ENCODE data around the gene OGFOD1.
"Not testable (repeated sequence)": the region's sequence is repeated elsewhere in the genome, so short reads cannot be mapped to it uniquely, and the experiment has no call there.

The OGFOD1 gene

DNA sequence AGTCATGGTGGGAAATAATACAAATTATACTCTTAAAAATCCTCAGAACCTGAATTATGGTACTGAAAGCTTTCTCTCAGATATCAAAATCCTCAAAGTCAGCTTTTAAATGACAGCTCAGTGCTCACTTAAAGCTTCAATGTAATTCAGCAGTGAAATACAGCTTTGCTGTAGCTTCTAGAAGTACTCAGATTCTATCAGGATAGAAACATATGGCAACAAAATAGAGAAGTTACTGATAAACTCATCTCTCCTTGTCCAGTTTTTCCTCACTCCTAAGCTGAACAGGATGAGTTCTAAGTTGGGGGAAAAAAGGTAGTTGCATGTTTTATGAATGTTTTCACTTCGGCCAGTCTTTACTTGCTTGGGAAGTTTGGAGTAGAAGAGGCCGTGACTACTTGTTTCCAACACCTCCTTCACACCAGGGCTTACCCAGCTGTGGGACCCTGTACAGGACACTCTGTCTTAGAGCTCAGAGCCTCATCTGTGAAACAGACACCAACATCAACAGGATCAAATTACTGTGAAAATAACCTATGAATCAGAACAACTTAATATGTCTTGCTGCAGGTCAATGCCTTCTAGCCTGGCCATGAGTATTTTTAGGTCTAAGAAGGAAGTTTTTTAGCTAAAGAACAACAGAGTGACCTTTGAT is 30.2 kb downstream of the OGFOD1 start:
- no peak for DNase-seq

DNA sequence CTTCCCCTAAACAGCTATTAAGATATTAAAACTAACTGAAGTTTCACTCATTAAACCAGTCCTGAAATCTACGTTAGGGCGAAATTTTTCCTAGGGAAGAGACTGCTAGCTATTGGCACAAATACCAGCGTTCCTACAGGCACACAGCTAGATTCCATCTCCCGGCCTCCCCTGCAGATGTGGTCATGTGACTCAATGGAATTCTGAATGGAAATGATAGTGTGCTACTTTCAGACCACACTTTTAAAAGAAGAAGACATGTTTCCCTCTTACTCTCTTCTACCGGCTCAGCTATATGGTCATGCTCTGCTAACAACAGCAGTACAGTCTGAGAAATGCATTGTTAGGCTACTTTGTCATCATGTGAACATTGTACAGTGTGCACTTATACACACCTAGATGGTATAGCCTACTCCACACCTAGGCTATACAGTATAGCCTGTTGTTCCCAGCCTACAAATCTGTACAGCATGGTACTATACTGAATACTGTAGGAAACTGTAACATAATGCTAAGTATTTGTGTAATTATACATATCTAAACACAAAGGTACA is 31.4 kb downstream of the OGFOD1 start:
- DNase-seq = no peak

DNA sequence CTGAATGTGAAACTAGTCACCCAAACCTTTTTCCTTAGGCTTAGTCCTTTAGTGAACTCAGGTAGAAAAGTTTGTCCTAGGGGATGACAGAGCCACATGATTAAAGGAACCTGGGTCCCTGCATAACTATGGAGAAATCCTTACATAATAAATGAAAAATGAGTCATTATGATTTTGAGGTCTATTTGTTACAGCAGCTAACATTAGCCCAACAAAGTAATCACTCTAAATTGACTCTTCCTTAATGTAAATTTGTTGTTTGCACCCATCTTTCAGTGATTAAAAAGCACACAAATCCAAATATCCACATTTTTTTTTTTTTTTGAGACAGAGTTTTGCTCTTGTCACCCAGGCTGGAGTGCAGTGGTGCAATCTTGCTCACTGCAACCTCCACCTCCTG is 32.0 kb downstream of the OGFOD1 start:
- no peak for DNase-seq

DNA sequence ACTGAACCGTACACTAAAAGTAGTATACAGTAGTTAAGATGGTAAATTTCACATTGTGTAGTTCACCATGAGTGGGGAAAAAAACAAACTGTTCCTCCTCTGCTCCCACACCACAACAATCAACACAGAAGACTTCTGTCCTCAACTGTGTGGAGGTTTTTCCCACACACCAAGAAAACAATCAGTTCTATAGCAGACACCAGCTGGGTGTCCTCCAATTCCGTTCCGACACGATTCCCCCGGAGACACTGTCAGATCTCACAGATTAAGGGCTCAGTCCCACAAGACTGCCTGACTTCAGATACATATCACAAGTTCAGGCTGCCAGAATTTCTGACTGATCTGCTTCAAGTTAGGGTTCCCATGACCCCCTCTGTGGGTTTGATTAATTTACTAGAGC is 36.7 kb downstream of the OGFOD1 start:
- DNase-seq = no peak

DNA sequence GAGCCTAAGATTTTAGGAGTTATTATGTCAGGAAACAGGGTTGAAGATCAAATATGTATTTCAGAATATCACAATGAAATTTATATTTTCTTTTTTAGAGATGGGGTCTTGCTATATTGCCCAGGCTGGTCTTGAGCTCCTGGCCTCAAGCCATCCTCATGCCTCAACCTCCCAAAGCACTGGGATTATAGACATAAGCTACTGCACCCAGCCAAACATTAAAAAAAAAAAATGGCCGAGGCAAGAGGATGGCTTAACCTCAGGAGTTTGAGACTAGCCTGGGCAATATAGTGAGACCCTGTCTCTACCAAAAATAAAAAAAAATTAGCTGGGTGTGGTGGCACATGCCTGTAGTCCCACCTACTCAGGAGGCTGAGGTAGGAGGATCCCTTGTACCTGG is 37.5 kb downstream of the OGFOD1 start:
- DNase-seq = not testable (repeated sequence)

DNA sequence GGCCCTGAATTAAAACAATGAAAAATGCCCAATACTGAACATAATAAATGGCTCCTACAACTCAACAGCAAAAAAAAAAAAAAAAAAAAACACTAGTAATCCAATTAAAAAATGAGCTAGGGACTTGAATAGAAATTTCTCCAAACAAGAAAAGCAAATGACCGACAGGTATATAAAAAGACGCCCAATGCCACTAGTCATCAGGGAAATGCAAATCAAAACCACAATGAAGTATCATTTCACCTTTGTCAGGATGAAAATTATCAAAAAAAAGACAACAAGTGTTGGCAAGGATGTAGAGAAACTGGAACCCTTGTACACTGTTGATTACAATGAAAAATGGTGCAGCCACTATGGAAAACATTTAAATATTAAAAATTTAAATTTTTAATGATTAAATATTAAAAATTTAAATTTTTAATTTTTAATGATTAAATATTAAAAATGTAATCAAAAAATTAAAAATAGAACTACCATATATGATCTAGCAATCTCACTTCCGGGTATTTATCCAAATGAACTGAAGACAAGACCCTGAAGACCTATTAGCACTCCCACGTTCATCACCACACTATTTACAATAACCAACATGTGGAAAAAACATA is 40.4 kb downstream of the OGFOD1 start:
- DNase-seq = no peak

DNA sequence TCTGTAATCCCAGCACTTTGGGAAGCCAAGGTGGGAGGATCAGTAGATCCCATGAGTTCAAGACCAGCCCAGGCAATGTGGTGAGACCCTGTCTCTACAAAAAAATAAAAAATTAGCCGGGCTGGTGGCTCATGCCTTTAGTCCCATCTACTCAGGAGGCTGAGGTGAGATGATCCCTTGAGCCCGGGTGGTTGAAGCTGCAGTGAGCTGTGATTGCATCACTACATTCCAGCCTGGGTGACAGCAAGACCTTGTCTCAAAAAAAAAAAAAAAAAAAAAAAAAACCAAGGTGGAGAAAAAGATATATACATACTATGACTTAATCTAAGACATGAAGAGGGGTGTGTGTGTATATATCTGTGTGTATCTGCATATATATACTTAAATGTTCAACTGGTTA is 41.8 kb downstream of the OGFOD1 start:
- DNase-seq = no peak

DNA sequence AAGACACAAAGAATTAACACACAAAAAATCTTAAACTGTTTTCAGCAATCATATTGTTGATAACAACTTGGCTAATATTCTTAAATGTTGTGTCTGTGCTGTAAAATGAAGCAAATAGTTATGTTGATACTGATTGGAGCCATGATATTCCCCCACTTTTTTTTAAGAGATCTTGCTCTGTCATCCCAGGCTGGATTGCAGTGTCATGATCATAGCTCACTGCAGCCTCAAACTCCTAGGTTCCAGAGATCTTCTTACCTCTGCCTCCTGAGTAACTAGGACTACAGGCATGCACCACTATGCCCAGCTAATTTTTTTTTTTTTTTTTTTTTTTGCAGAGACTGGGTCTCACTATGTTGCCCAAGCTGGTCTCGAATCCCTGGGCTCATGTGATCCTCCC is 42.5 kb downstream of the OGFOD1 start:
- no peak for DNase-seq

DNA sequence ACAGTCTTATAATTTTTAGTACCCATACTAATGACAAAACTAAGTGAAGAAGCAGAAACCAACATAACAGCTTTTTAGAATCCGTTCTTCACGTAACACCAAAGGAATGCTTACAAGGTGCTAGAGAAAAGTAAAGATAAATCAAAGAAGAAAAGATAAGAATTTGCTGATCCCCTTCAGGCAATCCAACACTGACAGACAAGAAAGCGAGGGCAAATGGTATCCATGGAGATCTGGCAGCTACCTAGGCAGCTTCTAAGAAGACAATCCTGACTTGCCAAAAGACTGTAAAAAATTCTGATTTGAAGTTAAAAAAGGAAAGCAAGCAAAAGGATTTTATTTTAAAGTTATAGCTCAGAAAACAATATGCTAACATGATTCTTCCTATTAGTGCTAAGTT is 53.8 kb downstream of the OGFOD1 start:
- DNase-seq = no peak

DNA sequence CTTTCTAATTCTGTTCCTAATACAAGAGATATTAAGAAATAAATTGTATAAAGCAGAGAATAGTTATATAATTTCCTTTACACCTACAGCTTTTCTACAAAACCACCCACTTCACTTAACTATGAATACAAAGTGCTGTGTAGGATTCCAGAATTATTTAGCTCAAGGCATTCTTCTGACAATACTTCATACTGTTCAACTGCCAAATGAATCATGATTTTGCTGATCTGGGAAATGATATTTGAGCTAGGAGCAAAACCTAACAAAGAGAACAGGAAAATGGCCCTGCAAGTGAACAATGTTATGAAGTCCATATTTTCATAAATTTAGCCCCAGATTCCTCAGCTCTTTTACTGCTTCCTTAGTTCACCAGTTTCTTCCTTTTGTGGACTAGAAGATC is 55.6 kb downstream of the OGFOD1 start:
- DNase-seq = no peak

DNA sequence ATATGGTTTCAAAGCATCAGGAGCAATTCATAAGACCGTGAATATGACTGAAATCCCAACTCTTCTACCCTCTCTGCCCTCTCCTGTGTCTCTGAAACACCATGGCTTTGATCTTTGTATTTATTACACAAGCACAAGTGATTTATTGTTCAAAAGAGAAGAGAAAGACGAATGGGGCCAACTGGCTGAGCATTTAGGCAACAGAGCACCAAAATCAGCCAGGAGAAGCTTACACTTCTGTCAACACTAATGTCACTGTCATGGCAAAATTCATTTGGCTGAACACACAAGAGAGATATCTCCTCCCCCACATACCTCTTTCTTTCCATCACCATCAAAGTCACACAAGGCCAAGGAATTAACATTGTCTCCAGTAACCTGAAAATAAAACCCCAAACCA is 59.2 kb downstream of the OGFOD1 start:
- DNase-seq = no peak

DNA sequence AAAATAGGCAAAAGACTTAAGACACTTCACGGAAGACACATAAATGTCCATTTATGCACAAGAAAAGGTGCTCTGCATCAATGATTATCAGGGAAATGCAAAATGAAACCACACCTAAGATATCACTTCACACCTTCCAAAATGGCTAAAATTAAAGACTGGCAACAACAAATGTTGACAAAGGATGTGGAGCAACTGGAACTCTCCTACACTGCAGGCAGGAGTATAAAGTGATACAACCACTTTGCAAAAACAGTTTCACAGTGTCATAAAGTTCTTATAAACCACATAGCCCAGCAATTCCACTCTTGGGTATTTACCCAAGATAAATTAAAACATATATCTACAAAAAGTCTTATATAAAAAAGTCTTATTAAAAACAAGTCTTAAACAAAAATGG is 60.7 kb downstream of the OGFOD1 start:
- DNase-seq = no peak

DNA sequence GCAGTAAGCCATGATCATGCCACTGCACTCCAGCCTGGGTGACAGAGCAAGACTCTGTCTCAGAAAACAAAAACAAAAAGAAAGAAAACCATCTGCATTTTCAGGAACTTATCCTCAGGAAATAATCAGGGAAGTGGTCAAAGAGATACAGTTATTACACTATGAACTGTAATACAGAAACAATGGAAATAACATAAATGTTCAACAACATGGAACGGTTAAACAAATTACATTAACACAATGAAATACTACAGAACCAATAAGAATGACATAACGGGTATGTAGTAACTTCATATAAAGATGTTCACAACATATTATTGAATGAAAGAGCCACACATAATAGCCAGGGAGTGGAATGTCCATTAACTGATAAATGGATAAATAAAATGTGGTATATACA is 61.7 kb downstream of the OGFOD1 start:
- no peak for DNase-seq

DNA sequence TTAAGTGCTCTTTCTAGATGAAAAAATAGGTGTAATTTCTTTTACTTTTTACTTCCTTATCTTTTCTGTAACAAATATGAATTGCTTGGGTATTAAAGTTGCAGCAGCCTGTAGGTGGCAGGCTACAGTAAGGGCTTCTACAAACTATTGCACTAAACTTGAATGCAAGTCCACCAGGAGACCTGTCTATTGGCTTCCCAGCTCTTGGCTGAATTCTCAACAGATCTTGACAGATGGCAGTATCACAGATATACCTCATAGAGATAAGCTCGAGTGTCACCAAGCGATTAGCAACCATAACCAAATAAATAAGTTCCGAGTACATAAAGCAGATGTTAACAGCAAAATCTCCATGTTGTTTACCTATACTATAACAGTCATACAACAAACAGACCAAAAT is 62.6 kb downstream of the OGFOD1 start:
- DNase-seq = peak; percentile 82

DNA sequence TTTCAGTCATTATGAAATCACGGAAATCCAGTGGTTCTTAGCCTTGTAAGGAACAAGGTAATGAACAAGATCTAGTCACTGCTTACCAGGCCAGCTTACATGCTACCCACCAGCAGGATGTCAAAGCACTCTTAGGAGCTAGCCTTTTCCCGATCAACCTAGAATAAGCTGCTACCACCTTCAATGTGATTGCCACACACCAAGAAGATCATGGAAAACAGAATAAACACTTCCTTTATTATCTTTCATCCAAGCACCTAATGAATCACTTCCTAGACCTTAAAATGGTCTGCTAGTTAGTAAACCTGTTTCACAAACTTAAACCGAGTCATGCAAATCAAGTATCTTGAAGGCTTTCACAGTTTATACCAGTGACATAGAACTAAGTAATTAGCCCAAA is 63.5 kb downstream of the OGFOD1 start:
- no peak for DNase-seq

DNA sequence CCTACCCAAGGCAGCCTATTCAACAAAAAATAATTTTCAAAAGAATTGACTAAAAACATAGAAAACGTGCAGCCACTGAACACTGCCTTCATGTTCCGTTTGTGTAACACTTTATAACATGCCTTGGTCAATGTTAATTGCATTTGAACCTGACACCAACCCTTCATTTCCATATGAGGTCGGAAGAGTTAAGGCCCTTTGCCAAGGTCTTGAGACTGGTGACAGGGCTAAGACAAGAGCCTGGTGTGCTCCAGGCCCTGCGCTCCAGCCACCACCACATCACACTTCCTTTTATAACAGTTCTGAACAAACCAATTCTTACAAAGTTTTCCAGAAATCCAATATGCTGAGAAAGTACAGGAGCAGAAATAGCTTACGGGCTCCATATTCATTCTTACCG is 64.3 kb downstream of the OGFOD1 start:
- no peak for DNase-seq

DNA sequence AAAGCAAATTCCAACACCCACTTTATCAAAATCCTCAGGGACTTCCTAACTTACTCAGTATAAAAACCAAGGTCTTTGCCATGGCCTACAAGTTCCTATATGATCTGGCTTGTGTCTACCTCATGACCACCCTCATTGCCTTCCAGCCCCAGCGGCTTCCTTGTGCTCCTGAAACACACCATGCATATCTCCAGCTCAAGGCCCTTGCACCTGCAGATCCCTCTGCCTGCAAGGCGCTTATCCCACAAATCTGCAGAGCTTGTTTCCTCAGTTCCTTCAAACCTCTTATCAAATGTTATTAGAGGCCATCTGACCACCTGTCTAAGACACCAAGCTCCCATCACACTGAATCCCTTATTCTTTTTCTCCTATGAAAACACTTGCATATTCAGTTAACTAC is 65.9 kb downstream of the OGFOD1 start:
- DNase-seq = no peak

DNA sequence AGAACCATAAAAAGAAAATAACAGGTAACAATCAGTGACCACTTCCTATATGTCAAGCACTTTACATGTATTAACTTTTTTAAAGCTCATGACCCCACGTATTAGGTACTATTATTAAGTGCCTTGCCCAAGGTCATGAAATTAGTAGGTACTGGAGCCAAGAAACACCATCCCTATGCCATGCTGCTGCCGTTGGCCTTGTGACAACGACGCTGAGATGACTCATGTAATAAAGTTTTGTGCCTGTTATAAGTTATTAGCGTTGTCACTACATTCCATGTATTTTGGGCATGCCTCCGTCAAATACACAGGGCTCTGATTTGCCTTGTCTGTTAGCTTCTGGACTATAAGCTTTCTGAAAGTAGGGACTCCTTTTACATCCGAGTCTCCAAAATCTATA is 67.1 kb downstream of the OGFOD1 start:
- DNase-seq = no peak

DNA sequence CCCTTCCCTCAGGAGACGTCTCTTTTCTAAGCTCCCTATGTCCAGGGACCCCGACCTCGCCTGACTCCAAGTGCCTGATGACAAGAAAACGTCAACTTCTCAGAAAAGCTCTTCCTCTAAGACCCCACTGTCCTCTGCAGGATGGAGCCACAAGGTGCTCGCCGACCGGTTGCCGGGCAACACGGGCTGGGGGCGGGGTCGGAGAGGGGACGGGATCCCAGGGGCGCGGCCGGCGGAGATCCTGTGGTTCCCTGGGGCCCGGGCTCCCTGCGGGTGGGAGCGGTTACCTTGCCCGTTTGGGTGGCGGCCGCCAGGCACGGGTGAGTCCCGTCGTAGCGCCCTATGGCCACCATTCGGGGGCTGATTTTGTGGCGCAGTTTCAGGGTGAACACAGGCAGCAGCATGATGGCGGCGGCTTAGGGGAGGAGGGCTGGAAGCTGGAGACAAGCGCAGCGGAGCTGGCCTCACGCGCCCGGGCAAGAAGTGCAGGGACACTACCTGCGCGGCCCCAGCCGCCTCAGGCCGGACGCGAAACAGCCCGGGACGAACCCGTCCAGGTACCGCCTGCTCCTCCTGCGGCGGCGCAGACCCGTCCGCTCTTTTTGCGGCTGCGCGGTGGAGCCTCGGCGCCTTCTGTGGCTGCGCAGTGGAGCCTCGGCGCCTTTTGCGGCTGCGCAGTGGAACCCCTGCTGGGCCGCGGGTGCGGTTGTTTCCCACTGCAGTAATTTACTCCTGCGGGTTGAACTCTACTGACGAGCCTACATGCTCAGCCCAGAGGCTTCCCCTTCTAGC is 68.3 kb downstream of the OGFOD1 start, which contains the start of gene BBS2:
Gene BBS2, minus strand, starts transcription at position 566 of the 792 bp plus-strand sequence. Its CDS starts 162 bp downstream, at position 404.
- DNase-seq = peak; percentile 93

DNA sequence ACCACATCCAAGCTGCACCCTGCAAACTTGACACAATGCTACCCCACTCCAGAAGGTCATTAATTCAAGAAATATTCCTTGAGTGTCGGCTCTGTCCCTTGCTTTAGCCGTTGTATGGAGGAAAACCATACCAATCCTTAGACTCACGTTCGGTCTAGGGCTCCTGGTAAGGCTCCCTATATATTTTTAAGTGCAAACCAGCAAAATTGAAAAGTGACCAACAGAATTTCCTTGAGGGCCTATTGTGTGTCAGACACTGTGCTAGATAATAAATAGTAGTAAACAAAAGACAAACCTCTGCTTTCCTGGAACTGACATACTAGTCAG is 68.9 kb downstream of the OGFOD1 start:
- DNase-seq = no peak

DNA sequence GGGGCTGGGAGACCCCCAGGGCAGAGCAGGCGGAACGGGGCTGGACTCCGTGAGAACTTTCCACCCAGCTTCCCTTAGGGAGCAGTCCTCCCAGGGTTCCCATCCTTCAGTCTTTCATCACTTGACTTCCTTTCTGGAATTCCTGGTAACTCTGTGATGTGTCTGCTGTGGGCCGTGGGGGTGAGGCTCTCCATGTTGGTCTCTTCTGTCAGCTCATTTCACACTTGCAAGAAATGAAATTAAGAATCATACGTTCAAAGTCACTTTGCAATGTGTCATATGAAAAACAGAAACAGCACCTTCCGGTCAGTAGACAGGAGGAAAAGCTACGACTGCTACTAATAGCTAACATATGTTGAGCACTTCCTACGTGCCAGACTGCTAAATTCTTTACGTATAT is 73.9 kb downstream of the OGFOD1 start:
- DNase-seq = no peak

Data from hematopoietic multipotent progenitor cell treated with erythropoietin and hydrocortisone succinate and interleukin-3 and kit ligand, for 6 days (in vitro differentiated cells).